Measurements from ENCODE around the gene PPP1R26. TPM values are rescaled to one million over a fixed set of nuclear protein-coding genes. Genes with fewer than 3 reads are reported as not detected.
"Not testable (repeated sequence)": the region's sequence is repeated elsewhere in the genome, so short reads cannot be mapped to it uniquely, and the experiment has no call there.

The PPP1R26 gene
- total RNA-seq, 2 experiments from 2014 or later = 0.29 to 0.32 TPM

DNA sequence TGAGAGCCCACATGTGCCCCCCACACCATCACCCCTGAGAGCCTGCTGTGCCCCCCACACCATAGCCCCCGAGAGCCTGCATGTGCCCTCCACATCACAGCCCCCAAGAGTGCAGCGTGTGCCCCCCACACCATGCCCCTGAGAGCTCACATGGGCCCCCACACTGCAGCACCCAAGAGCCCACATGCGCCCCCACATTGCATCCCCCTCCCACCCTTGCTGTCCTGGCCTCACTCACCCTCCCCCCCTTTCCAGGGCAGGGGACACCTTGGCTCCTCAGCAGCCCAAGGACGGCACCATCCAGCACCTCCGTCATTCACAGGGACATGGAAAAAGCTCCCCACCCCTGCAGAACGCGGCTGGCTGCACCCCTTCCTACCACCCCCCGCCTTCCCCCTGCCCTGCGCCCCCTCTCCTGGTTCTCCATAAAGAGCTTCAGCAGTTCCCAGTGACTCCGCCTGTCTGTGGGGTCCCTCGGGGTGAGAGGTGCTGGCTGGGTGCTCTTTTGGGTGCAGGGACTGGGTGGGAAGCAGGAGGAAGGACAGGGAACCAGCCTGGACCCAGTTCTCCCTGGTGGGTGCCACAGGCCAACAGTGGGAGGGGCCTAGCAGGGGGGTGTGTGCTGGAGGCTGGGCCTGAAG is 46.6 kb downstream of the PPP1R26 start:
- CTCF ChIA-PET = no interaction called here
- Mint-ChIP-seq H3K9me3 (no peaks in the 10 kb centered on the region), H3K27ac (no peak overlapping the region), H3K36me3 (ENCODE audit: low read depth) (no peaks in the 10 kb centered on the region), H3K4me3 (no peak overlapping the region), H3K27me3 (ENCODE audit: low read depth) (no peaks in the 10 kb centered on the region), H3K4me1 (ENCODE audit: low read depth) (no peaks in the 10 kb centered on the region)
- intact Hi-C loops (cut with micrococcal nuclease) = no loop called here
- DNase-seq = no peak

DNA sequence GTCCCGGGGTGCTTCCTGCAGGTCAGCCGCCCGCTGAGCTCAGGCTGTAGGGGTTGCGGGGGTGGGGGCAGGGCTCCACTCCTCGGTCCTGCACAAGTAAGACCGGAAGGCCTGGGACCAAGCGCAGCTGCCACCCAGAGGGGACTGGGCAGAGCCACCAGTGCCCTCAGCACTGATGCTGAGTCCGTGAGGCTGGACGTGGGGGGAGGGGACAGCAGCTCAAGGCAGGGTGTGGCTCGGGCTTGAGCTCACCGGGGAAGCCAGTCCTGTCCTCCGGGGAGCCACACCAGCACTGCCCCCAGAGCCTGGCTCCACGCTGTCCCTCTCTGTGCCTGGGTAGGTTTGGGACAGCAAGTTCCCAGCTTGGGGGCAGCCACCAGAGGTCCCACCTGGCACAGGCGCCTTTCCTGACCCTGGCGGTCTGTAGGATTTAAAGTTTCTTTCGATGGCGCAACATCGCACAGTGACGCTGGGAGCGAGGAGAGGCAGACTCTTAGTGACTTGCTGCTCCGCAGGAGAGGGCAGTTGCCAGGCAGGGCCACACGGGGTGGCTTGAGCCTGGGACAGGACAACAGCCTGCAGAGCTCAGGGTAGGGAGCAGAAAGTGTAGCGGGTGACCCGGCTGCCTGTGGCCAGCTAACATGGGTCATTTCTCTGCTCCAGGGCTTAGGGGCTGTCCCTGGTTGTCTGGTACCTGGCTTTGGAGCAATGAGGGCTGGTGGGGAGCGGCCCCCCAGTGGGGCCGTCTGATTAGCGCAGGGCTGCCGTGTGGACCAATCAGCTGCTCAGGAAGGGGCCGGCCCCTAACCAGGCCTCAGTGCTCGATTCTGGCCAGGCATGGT is 47.4 kb downstream of the PPP1R26 start:
- Mint-ChIP-seq H3K27me3 (ENCODE audit: low read depth) (no peaks in the 10 kb centered on the region), H3K27ac (no peak overlapping the region), H3K4me3 (no peak overlapping the region), H3K4me1 (ENCODE audit: low read depth) (no peaks in the 10 kb centered on the region), H3K36me3 (ENCODE audit: low read depth) (no peaks in the 10 kb centered on the region), H3K9me3 (no peaks in the 10 kb centered on the region)
- intact Hi-C loops (cut with micrococcal nuclease) = no loop called here
- DNase-seq = no peak
- CTCF ChIA-PET = no interaction called here

DNA sequence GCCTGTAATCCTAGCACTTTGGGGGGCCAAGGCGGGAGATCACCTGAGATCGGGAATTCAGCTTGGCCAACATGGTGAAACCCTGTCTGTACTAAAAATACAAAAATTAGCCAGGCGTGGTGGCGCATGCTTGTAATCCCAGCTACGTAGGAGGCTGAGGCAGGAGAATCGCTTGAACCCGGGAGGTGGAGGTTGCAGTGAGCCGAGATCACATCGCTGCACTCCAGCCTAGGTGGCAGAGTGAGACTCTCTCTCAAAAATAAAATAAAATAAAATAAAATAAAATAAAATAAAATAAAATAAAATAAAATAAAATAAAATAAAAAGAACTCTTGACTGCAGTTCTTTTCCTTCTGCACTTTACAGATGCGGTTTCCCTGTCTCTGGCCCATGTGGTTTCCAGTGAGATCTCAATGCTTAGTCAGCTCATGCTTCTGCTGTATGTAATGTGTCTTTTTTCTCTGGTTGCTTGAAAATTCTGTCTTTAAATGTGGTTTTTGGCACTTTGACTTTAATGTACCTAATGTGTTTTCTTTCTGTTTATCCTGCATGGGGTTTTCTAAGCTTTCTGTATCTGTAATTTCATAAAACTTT is 49.4 kb downstream of the PPP1R26 start:
- H3K4me1 Mint-ChIP-seq (ENCODE audit: low read depth); CTCF ChIA-PET; H3K4me3 Mint-ChIP-seq; H3K36me3 Mint-ChIP-seq (ENCODE audit: low read depth); H3K27ac Mint-ChIP-seq; H3K9me3 Mint-ChIP-seq; H3K27me3 Mint-ChIP-seq (ENCODE audit: low read depth); intact Hi-C loops (cut with micrococcal nuclease); DNase-seq: not testable (repeated sequence)

DNA sequence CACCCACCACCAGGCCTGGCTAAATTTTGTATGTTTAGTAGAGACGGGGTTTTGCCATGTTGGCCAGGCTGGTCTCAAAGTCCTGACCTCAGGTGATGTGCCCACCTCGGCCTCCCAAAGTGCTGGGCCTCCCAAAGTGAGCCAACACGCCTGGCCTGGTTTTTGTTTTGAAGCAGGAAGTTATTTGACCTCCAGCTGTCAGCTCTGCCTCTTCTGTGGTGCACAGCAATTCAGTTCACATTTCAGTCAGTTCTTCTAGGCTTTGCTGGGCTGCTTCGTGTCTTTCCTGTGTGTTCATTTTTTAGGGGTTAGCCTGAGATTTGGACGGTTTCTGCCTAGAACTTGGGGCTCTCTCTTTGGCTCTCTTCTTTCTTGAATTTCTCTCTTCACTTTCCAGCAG is 50.6 kb downstream of the PPP1R26 start:
- intact Hi-C loops (cut with micrococcal nuclease) = no loop called here
- CTCF ChIA-PET = interaction anchor here (1.2 kb wide), 1 partner anchor 25 kb away, joined by 3 read pairs; no protein-coding TSS in a partner anchor
- H3K27ac Mint-ChIP-seq = no peak overlapping the region
- H3K4me1 Mint-ChIP-seq (ENCODE audit: low read depth) = no peaks in the 10 kb centered on the region
- H3K27me3 Mint-ChIP-seq (ENCODE audit: low read depth) = peaks cover 9% of the 10 kb centered on the region
- no peaks in the 10 kb centered on the region for H3K9me3 Mint-ChIP-seq
- no peaks in the 10 kb centered on the region for H3K36me3 Mint-ChIP-seq (ENCODE audit: low read depth)
- no peak overlapping the region for H3K4me3 Mint-ChIP-seq
- DNase-seq = no peak

DNA sequence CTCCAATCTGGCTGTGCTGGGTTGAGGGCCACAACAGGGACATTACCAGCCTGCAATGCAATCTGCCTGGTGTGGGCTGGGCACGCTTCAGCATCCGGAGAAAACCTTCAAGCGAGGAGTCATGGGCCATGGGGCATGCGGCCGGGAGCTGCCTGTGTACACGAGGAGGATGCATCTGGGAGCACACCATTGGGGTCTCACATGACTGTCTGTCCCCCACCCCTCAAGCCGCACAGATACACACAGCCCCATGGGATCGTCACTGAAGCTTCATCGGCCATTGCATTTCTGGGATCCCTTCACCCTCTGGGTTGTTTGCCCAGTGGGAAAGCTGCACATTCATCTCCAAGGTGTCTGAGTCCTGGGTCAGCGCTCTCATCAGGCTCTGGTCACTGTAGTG is 51.5 kb downstream of the PPP1R26 start:
- H3K27me3 Mint-ChIP-seq (ENCODE audit: low read depth) = peaks cover 9% of the 10 kb centered on the region
- intact Hi-C loops (cut with micrococcal nuclease) = no loop called here
- no peak overlapping the region for H3K27ac Mint-ChIP-seq
- no peaks in the 10 kb centered on the region for H3K4me1 Mint-ChIP-seq (ENCODE audit: low read depth)
- H3K36me3 Mint-ChIP-seq (ENCODE audit: low read depth) = no peaks in the 10 kb centered on the region
- no peaks in the 10 kb centered on the region for H3K9me3 Mint-ChIP-seq
- DNase-seq = no peak
- CTCF ChIA-PET = no interaction called here
- no peak overlapping the region for H3K4me3 Mint-ChIP-seq

DNA sequence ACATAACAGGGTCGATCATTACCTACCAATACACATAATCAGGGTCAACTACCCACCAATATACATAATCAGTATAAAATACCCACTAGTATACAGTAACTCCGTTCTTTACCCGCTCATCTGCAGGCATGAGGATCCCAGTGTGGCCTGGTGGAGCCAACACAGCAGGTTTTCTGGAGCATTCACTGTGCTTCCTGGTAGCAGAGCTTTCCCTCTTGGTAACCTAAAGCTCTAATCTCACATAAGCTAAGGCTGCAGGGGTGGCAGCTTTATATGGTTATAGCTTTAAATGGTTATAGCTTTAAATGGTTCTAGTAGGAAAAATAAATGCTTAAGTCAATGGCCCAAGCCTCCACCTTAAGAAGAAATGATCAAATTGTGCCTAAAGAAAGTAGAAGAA is 53.5 kb downstream of the PPP1R26 start:
- no peak for DNase-seq
- H3K27me3 Mint-ChIP-seq (ENCODE audit: low read depth) = peaks cover 9% of the 10 kb centered on the region
- H3K9me3 Mint-ChIP-seq = no peaks in the 10 kb centered on the region
- no peaks in the 10 kb centered on the region for H3K36me3 Mint-ChIP-seq (ENCODE audit: low read depth)
- H3K4me3 Mint-ChIP-seq = no peak overlapping the region
- no peak overlapping the region for H3K27ac Mint-ChIP-seq
- CTCF ChIA-PET = no interaction called here
- intact Hi-C loops (cut with micrococcal nuclease) = no loop called here
- H3K4me1 Mint-ChIP-seq (ENCODE audit: low read depth) = no peaks in the 10 kb centered on the region

DNA sequence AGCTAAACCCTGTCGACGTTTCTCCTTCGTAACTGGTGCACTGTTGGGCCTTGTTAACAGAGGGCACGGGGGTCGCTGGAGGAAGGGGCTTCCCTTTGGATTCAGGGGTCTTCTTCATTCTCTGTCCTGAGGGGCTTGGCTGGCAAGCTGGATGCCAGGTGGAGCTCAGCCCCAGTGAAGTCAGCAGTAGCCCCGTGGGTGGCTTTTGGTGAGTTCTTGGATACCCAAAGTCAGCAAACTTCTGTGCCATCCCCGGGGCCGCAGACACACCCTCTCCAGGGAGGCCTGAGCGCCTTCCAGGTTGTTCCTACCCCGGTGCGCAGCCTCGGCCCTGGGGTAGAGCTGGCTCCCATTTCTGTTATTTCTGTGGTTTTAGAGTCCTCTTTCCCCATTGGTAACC is 54.1 kb downstream of the PPP1R26 start:
- Mint-ChIP-seq H3K27me3 (ENCODE audit: low read depth) (peaks cover 9% of the 10 kb centered on the region), H3K4me3 (no peak overlapping the region), H3K9me3 (no peaks in the 10 kb centered on the region), H3K36me3 (ENCODE audit: low read depth) (no peaks in the 10 kb centered on the region), H3K4me1 (ENCODE audit: low read depth) (no peaks in the 10 kb centered on the region), H3K27ac (no peak overlapping the region)
- intact Hi-C loops (cut with micrococcal nuclease) = no loop called here
- DNase-seq = no peak
- CTCF ChIA-PET = no interaction called here

DNA sequence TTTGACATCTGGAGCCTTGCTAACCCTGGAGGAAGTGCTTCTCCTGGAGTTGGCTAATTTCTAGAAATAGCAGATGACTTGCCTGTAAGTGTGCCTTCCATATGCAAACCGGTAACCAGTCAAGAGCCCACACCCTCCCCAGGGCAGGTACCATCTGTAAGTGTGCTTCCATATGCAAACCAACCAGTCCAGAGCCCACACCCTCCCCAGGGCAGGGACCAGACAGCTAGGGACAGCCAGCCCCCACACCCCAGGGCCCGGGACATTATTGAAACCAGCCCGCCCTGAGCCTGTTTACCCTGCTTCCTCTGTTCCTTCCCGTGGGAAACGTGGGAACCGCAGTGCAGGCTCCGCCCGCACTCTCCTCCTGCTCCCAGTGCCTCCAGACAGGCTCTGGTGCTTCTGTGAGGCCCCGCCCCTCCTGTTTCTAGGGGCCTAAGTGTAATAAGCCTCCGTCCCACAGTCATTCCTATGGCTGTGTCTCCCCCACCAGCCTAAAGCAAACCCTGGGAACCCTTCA is 54.7 kb downstream of the PPP1R26 start:
- CTCF ChIA-PET; H3K4me3 Mint-ChIP-seq; H3K4me1 Mint-ChIP-seq (ENCODE audit: low read depth); H3K9me3 Mint-ChIP-seq; DNase-seq; intact Hi-C loops (cut with micrococcal nuclease); H3K27ac Mint-ChIP-seq; H3K36me3 Mint-ChIP-seq (ENCODE audit: low read depth): not testable (repeated sequence)
- H3K27me3 Mint-ChIP-seq (ENCODE audit: low read depth) = peaks cover 12% of the 10 kb centered on the region

DNA sequence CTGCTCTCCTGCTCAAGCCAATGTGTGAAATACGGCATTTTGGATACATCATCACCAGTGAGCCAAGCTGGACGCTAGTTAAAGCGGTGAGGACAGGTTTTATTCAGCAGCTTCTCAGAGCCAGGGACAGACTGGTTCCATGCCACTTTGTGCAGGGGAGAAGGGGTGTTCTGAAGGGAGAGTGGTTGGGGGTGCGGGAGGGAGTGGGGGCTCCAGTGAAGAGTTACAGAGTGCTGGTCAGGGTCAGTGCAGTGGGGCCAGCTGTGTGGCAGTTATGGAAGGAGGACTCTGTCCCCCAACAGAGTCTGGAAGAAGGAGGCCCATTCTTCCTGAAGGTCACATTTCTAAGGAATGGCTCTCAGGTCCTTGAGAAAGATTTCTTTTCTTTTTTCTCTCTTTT is 55.2 kb downstream of the PPP1R26 start:
- H3K27ac Mint-ChIP-seq; intact Hi-C loops (cut with micrococcal nuclease); H3K36me3 Mint-ChIP-seq (ENCODE audit: low read depth); H3K4me1 Mint-ChIP-seq (ENCODE audit: low read depth); DNase-seq; CTCF ChIA-PET; H3K4me3 Mint-ChIP-seq; H3K9me3 Mint-ChIP-seq: not testable (repeated sequence)
- H3K27me3 Mint-ChIP-seq (ENCODE audit: low read depth) = peaks cover 14% of the 10 kb centered on the region

DNA sequence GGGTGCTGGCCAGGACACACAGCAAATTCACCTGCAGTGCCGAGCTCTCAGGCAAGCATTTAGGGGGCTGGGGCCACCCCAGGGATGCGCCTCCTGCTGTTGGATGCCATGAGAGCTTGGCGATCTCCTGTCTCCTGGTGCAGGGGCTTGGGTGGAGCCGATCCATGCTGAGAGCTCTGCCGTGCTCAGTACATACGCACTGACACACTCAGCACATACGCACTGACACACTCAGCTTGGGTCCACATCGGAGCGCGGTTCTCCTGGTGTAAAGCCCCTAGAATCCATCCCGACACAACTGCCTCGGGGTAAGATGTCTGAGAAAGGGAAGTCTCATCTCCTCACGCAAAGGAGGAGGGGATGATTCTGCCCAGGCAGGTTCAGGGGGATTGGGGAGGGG is 56.0 kb downstream of the PPP1R26 start:
- peaks cover 14% of the 10 kb centered on the region for H3K27me3 Mint-ChIP-seq (ENCODE audit: low read depth)
- DNase-seq = not testable (repeated sequence)

DNA sequence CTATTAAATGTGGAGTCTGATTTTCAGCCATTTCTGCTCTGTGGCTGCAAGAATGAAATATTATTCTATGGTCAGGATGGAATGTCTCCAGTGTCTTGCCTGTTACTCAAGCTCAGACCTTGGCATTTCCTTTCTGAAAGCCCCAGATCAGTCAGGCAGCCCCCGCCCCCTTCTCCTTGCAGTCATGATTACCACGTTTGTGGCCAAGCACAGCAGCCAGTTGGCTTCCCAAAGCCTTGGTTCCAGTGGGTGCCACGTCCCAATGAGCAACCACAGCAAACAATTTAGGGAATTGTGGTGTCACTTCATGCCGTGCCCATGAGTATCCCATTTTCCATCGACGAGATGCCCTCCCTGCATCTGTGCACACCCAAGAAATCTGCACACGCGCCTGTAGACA is 56.6 kb downstream of the PPP1R26 start:
- DNase-seq = no peak
- H3K4me1 Mint-ChIP-seq (ENCODE audit: low read depth) = no peaks in the 10 kb centered on the region
- CTCF ChIA-PET = no interaction called here
- H3K27me3 Mint-ChIP-seq (ENCODE audit: low read depth) = peaks cover 14% of the 10 kb centered on the region
- no peak overlapping the region for H3K4me3 Mint-ChIP-seq
- H3K36me3 Mint-ChIP-seq (ENCODE audit: low read depth) = no peaks in the 10 kb centered on the region
- no peaks in the 10 kb centered on the region for H3K9me3 Mint-ChIP-seq
- intact Hi-C loops (cut with micrococcal nuclease) = no loop called here
- no peak overlapping the region for H3K27ac Mint-ChIP-seq

More for the DNA sequence above, 56.0 kb downstream of the PPP1R26 start:
- CTCF ChIA-PET; intact Hi-C loops (cut with micrococcal nuclease); H3K9me3 Mint-ChIP-seq; H3K27ac Mint-ChIP-seq; H3K4me3 Mint-ChIP-seq; H3K4me1 Mint-ChIP-seq (ENCODE audit: low read depth); H3K36me3 Mint-ChIP-seq (ENCODE audit: low read depth): not testable (repeated sequence)
